GM18505 (cell line): ENCODE measurements around the gene PCDHA7.
"Not testable (repeated sequence)": the region's sequence is repeated elsewhere in the genome, so short reads cannot be mapped to it uniquely, and the experiment has no call there.

Experiments used
- ATAC-seq: cut with Tn5 transposase; IDR thresholded peaks from one replicate; pipeline ENCODE4 v1.9.1; 2021; ENCODE audit not compliant: unreplicated experiment
- POLR2A ChIP-seq: IDR thresholded peaks from 4 replicates; pipeline ENCODE4 v1.6.1; 2011; ENCODE audit warnings: borderline replicate concordance; ENCODE audit not compliant: insufficient read depth, insufficient read length; ENCODE audit errors: extremely low read depth

Gene PCDHA7, protein sequence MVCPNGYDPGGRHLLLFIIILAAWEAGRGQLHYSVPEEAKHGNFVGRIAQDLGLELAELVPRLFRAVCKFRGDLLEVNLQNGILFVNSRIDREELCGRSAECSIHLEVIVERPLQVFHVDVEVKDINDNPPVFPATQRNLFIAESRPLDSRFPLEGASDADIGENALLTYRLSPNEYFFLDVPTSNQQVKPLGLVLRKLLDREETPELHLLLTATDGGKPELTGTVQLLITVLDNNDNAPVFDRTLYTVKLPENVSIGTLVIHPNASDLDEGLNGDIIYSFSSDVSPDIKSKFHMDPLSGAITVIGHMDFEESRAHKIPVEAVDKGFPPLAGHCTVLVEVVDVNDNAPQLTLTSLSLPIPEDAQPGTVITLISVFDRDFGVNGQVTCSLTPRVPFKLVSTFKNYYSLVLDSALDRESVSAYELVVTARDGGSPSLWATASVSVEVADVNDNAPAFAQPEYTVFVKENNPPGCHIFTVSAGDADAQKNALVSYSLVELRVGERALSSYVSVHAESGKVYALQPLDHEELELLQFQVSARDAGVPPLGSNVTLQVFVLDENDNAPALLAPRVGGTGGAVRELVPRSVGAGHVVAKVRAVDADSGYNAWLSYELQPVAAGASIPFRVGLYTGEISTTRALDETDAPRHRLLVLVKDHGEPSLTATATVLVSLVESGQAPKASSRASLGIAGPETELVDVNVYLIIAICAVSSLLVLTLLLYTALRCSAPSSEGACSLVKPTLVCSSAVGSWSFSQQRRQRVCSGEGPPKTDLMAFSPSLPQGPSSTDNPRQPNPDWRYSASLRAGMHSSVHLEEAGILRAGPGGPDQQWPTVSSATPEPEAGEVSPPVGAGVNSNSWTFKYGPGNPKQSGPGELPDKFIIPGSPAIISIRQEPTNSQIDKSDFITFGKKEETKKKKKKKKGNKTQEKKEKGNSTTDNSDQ

DNA sequence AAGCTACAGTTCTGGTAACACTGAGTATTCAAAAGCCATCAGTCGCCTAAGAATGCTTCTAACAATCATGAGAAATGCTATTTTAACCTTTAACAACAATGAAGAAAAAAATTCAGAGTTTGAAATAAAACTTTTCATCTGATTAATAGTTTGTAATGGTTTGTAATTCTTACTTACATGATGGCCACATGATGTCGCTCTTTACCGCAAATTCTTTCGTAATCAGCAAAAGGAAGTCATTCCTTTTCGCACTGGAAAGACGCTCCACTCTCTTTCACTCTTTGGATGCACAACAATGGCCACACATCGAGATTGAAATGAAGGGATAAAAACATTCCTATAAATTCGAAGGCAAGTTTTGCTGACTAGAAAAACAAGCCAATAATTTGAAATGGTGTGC lies at the start of gene PCDHA7:
TSS of gene PCDHA7 (plus strand) at position 277 of the 400 bp plus-strand sequence. CDS start at position 392, 115 bp downstream.
- ATAC-seq: no peak
- no peak for TF ChIP-seq POLR2A

DNA sequence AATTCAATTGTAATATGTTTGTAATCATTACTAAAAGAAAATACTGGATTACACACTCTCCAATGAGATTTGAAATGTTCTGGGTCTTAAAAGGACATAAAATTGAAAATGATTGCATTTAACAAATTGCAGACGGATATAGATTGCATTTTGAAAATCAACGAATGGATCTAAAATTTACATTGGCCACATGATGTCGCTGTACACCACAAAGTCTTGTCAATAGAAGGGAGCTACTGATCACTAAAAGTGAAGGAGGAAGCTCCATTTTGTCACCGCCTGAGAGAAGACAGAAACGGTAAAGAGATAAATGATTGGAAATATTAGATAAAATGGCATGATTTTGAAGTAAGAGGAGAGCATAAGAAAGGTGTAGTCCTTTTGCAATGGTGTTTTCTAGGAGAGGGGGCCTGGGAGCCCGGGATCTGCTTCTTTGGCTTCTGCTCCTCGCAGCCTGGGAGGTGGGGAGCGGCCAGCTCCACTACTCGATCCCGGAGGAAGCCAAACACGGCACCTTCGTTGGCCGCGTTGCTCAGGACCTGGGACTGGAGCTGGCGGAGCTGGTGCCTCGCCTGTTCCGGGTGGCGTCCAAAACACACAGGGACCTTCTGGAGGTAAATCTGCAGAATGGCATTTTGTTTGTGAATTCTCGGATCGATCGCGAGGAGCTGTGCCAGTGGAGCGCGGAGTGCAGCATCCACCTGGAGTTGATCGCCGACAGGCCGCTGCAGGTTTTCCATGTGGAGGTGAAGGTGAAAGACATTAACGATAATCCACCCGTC lies 48.0 kb upstream of the PCDHA7 start, which contains the start of gene PCDHA1:
TSS of gene PCDHA1 (plus strand) at position 236 of the 782 bp plus-strand sequence.
- TF ChIP-seq POLR2A: no peak
- ATAC-seq: no peak

DNA sequence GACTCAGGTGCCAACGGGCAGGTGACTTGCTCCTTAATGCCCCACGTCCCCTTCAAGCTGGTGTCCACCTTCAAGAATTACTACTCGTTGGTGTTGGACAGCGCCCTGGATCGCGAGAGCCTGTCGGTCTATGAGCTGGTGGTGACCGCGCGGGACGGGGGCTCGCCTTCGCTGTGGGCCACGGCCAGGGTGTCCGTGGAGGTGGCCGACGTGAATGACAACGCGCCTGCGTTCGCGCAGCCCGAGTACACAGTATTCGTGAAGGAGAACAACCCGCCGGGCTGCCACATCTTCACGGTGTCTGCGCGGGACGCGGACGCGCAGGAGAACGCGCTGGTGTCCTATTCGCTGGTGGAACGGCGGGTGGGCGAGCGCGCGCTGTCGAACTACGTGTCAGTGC lies 46.6 kb upstream of the PCDHA7 start:
- ATAC-seq: not testable (repeated sequence)

DNA sequence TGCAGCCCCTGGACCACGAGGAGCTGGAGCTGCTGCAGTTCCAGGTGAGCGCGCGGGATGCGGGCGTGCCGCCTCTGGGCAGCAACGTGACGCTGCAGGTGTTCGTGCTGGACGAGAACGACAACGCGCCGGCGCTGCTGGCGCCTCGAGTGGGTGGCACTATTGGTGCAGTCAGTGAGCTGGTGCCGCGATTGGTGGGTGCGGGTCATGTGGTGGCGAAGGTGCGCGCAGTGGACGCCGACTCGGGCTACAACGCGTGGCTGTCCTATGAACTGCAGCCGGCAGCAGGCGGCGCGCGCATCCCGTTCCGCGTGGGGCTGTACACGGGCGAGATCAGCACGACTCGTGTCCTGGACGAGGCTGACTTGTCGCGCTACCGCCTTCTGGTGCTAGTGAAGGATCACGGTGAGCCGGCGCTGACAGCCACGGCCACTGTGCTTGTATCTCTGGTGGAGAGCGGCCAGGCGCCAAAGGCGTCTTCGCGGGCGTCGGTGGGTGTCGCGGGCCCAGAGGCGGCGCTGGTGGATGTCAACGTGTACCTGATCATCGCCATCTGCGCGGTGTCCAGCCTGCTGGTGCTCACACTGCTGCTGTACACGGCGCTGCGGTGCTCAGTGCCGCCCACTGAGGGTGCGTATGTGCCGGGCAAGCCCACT lies 46.1 kb upstream of the PCDHA7 start:
- ATAC-seq: not testable (repeated sequence)

DNA sequence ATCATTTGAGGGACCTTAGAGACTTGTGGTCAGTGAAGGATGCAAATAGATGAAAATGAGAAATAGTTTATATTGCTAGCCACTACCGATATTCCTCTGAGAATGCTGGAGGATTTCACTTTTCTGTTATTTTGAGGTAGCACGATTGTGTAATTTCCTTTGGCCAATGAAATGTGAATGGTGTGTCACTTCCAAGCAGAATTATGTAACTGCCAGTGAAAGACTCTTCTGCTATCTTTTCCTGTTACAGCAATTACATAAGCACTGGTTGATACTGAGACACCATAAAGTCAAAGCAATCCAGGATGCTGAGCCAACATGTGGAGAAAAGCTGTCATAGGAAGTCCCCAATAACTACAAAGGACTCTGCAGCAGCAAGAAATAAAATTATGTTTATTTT lies 43.0 kb upstream of the PCDHA7 start:
- no peak for TF ChIP-seq POLR2A
- no peak for ATAC-seq

DNA sequence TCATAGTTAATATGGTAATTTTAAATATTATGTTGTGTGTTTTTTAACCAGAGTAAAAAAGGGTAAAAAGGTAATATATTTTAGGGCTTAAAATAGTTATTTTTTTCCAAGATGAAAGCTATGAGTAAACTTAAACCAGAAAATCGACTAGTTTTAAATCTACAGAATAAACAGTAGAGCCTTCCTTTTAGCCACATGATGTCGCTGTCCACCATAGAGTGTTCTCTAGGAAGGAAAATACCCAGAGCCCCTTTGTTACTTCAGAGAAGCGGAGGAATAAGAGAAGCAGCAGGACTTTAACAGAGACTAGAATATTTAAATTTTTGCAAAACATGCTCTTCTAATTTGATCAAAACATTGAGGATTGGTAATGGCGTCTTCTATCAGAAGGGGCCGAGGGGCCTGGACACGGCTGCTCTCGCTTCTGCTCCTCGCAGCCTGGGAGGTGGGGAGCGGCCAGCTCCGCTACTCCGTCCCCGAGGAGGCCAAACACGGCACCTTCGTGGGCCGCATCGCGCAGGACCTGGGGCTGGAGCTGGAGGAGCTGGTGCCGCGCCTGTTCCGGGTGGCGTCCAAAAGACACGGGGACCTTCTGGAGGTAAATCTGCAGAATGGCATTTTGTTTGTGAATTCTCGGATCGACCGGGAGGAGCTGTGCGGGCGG lies 39.3 kb upstream of the PCDHA7 start, which contains the start of gene PCDHA2:
TSS of gene PCDHA2 (plus strand) at position 258 of the 664 bp plus-strand sequence.
- no peak for TF ChIP-seq POLR2A
- no peak for ATAC-seq

DNA sequence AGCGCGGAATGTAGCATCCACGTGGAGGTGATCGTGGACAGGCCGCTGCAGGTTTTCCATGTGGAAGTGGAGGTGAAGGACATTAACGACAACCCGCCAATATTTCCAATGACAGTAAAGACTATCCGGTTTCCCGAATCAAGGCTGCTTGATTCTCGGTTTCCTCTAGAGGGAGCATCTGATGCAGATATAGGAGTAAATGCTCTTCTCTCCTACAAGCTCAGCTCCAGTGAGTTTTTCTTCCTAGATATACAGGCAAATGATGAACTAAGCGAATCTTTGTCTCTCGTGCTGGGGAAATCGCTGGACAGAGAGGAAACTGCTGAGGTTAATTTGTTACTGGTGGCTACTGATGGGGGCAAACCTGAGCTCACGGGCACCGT lies 38.8 kb upstream of the PCDHA7 start:
- ATAC-seq: no peak
- TF ChIP-seq POLR2A: no peak

DNA sequence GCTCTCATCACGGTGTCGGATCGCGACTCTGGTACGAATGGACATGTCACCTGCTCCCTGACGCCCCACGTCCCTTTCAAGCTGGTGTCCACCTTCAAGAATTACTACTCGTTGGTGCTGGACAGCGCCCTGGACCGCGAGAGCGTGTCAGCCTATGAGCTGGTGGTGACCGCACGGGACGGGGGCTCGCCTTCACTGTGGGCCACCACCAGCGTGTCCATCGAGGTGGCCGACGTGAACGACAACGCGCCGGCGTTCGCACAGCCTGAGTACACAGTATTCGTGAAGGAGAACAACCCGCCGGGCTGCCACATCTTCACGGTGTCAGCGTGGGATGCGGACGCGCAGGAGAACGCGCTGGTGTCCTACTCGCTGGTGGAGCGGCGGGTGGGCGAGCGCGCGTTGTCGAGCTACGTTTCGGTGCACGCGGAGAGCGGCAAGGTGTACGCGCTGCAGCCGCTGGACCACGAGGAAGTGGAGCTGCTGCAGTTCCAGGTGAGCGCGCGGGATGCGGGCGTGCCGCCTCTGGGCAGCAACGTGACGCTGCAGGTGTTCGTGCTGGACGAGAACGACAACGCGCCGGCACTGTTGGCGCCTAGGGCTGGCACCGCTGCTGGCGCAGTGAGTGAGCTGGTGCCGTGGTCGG lies 37.9 kb upstream of the PCDHA7 start:
- ATAC-seq: not testable (repeated sequence)

DNA sequence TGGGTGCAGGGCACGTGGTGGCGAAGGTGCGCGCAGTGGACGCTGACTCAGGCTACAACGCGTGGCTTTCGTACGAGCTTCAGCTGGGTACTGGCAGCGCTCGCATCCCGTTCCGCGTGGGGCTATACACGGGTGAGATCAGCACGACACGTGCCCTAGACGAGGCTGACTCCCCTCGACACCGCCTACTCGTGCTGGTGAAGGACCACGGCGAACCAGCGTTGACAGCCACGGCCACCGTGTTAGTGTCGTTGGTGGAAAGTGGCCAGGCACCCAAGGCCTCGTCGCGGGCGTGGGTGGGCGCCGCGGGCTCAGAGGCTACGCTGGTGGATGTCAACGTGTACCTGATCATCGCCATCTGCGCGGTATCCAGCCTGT lies 37.4 kb upstream of the PCDHA7 start:
- no peak for TF ChIP-seq POLR2A
- ATAC-seq: no peak

DNA sequence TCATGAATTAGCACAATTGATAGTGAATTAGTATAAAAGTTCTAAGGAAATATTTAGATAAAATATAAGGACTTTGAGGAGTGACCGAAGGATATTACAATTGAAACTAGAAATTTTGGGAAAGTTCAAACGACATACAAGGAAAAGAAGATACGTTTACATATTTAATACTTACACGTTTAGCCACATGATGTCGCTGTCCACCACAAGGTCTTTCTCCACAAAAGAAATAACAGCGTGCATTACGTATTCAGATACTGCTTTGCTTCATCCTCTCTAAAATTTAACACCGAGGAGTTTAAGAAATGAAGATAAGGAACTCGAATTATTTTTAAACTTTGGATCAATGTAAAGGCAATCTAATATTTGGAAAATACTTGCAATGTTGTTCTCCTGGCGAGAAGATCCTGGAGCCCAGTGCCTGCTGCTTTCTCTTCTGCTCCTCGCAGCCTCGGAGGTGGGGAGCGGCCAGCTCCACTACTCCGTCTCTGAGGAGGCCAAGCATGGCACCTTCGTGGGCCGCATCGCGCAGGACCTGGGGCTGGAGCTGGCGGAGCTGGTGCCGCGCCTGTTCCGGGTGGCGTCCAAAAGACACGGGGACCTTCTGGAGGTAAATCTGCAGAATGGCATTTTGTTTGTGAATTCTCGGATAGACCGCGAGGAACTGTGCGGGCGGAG lies 33.1 kb upstream of the PCDHA7 start, which contains the start of gene PCDHA3:
TSS of gene PCDHA3 (plus strand) at position 242 of the 678 bp plus-strand sequence.
- TF ChIP-seq POLR2A: no peak
- no peak for ATAC-seq

DNA sequence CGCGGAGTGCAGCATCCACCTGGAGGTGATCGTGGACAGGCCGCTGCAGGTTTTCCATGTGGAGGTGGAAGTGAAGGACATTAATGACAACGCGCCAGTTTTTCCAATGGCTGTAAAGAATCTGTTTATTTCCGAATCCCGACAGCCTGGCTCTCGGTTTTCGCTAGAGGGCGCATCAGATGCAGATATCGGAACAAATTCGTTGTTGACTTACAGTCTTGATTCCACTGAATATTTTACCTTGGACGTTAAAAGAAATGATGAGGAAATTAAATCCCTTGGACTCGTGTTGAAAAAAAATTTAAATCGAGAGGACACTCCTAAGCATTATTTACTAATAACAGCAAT lies 32.6 kb upstream of the PCDHA7 start:
- TF ChIP-seq POLR2A: no peak
- no peak for ATAC-seq

DNA sequence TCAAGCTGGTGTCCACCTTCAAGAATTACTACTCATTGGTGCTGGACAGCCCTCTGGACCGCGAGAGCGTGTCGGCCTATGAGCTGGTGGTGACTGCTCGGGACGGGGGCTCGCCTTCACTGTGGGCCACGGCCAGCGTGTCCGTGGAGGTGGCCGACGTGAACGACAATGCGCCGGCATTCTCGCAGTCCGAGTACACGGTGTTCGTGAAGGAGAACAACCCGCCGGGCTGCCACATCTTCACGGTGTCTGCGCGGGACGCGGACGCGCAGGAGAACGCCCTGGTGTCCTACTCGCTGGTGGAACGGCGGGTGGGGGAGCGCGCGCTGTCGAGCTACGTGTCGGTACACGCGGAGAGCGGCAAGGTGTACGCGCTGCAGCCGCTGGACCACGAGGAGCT lies 31.7 kb upstream of the PCDHA7 start:
- ATAC-seq: not testable (repeated sequence)
